Fibroblast of lung (primary cell): Measurements from ENCODE around the gene RAB40AL. TPM values are rescaled to one million over a fixed set of nuclear protein-coding genes. Genes with fewer than 3 reads are reported as not detected.

ENCODE experiments used
- DNase-seq, 2 donors: peaks; one replicate each; pipeline versions ENCODE4 v3.0.0 to v3.0.0-alpha.2; 2010; ENCODE audit warnings: low read depth in 2 of 2
- H2AFZ ChIP-seq: 2 replicates; pipeline ENCODE4 v1.5.1; 2012; ENCODE audit warnings: low read length, control low read depth, inconsistent platforms
- H3K27ac ChIP-seq: 2 replicates; pipeline ENCODE4 v1.5.1; 2011; ENCODE audit warnings: low read length, control low read depth; ENCODE audit not compliant: insufficient read depth
- H3K27me3 ChIP-seq: 2 replicates; pipeline ENCODE4 v1.5.1; 2011; ENCODE audit warnings: mild to moderate bottlenecking, low read length; ENCODE audit not compliant: control insufficient read depth, insufficient read depth
- H3K36me3 ChIP-seq: 2 replicates; pipeline ENCODE4 v1.5.1; 2011; ENCODE audit warnings: low read length; ENCODE audit not compliant: control insufficient read depth, insufficient read depth
- H3K4me1 ChIP-seq: 2 replicates; pipeline ENCODE4 v1.5.1; 2011; ENCODE audit warnings: low read length; ENCODE audit not compliant: control insufficient read depth, insufficient read depth; ENCODE audit errors: extremely low read depth
- H3K4me2 ChIP-seq: 2 replicates; pipeline ENCODE4 v1.5.1; 2011; ENCODE audit warnings: low read length, control low read depth; ENCODE audit not compliant: insufficient read depth; ENCODE audit errors: extremely low read depth
- H3K4me3 ChIP-seq, 4 experiments: fragments of 200-600 bp in 1 of 4; sonication (generic) in 1 of 4; replicated peaks in 1 of 4; 2 replicates each; pipeline ENCODE4 v1.5.1; 2011 to 2016; ENCODE audit warnings: low read length in 4 of 4, low read depth in 3 of 4, mild to moderate bottlenecking in 3 of 4, control low read depth in 2 of 4, inconsistent platforms in 1 of 4, mixed read lengths in 1 of 4; ENCODE audit not compliant: insufficient read depth in 1 of 4; ENCODE audit errors: control extremely low read depth in 1 of 4
- H3K79me2 ChIP-seq: 2 replicates; pipeline ENCODE4 v1.5.1; 2012; ENCODE audit warnings: mild to moderate bottlenecking, low read length, inconsistent platforms; ENCODE audit not compliant: control insufficient read depth, insufficient read depth
- H3K9ac ChIP-seq: 2 replicates; pipeline ENCODE4 v1.5.1; 2011; ENCODE audit warnings: mild to moderate bottlenecking, low read length, control low read depth; ENCODE audit not compliant: insufficient read depth
- H3K9me3 ChIP-seq: 2 replicates; pipeline ENCODE4 v1.5.1; 2012; ENCODE audit warnings: low read depth, low read length; ENCODE audit not compliant: control insufficient read depth, insufficient read depth
- H4K20me1 ChIP-seq: 2 replicates; pipeline ENCODE4 v1.5.1; 2011; ENCODE audit warnings: low read length; ENCODE audit not compliant: control insufficient read depth, insufficient read depth; ENCODE audit errors: extremely low read depth
- CTCF ChIP-seq, 2 donors: IDR thresholded peaks in 1 of 2; conservative IDR thresholded peaks in 1 of 2; 1 replicate in 1 of 2; 2 replicates in 1 of 2; pipeline ENCODE4 v1.5.1; 2011 to 2012; ENCODE audit warnings: low read length in 2 of 2, control low read depth in 1 of 2, inconsistent platforms in 1 of 2, low read depth in 1 of 2, mild to moderate bottlenecking in 1 of 2
- EZH2 ChIP-seq: IDR thresholded peaks from 2 replicates; pipeline ENCODE4 v1.5.1; 2012; ENCODE audit warnings: low read length, control low read depth, mild to moderate bottlenecking; ENCODE audit errors: missing control alignments
- polyA plus RNA-seq, 2 donors: library from polyadenylated mRNA; depleted of rRNA in 1 of 2; stranded (reverse) in 1 of 2; unstranded in 1 of 2; fragments of >200 nt; gene quantifications; 2 replicates each; pipeline ENCODE4 v1.2.1, GENCODE V29; 2011 to 2012; ENCODE audit warnings: missing spikeins in 1 of 2
- total RNA-seq: library from RNA; depleted of rRNA; stranded (reverse); fragments of >200 nt; gene quantifications from 2 replicates; pipeline ENCODE4 v1.2.1, GENCODE V29; 2014

Gene RAB40AL
- total and polyA plus RNA-seq, 2 donors (not counting 1 experiment from before 2014, with no cell fraction given), result 0.12 to 0.33 TPM

- no peak overlapping the region for H3K9ac ChIP-seq
- no peak overlapping the region for H2AFZ ChIP-seq
- H3K27ac ChIP-seq, result no peak overlapping the region
- H3K27me3 ChIP-seq, result no peaks in the 10 kb centered on the region
- no peaks in the 10 kb centered on the region for H4K20me1 ChIP-seq
- H3K4me1 ChIP-seq, result no peaks in the 10 kb centered on the region
- DNase-seq, result peak; percentile 66 to 68
- H3K4me3 ChIP-seq, result no peak overlapping the region
- H3K4me2 ChIP-seq, result no peak overlapping the region
- H3K36me3 ChIP-seq, result no peaks in the 10 kb centered on the region
- no peaks in the 10 kb centered on the region for H3K9me3 ChIP-seq
- H3K79me2 ChIP-seq, result no peaks in the 10 kb centered on the region
- TF ChIP-seq EZH2 (no peak), CTCF (conservative IDR thresholded peaks at IDR 0.05 in 1 of 2, IDR thresholded peaks at IDR 0.05 in 1 of 2; ENCODE audit: low read depth in 1 of 2, low read length in 2 of 2) (peak; percentile 50 to 71)
Measured at GRCh38 chrX:102899940-102900916, 36.8 kb upstream of the RAB40AL start.

DNA sequence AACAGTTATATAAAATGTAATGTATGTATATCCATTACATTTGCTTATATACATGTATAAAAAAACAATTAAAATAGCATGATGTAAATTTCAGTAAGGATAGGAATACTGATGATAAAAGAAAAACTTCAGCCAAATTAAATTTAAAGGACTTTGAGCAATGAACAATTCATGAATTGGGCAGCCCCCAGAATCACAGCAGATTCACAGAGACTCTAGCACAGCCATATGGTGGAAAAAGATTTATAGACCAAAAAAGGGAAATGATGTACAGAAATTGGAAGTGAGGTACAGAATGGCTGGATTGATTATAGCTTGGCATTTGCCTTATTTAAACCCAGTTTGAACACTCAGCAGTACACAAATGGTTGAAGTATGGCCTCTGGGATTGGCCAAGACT is 34.7 kb upstream of the RAB40AL start:
- Histone ChIP-seq H3K4me3 (no peak overlapping the region), H3K4me1 (no peaks in the 10 kb centered on the region), H3K9ac (no peak overlapping the region), H4K20me1 (no peaks in the 10 kb centered on the region), H3K79me2 (no peaks in the 10 kb centered on the region), H3K9me3 (no peaks in the 10 kb centered on the region), H3K36me3 (no peaks in the 10 kb centered on the region), H2AFZ (no peak overlapping the region), H3K4me2 (no peak overlapping the region), H3K27ac (no peak overlapping the region), H3K27me3 (no peaks in the 10 kb centered on the region)
- DNase-seq, result no peak
- TF ChIP-seq EZH2 (no peak), CTCF (conservative IDR thresholded peaks at IDR 0.05 in 1 of 2, IDR thresholded peaks at IDR 0.05 in 1 of 2; ENCODE audit: low read depth in 1 of 2, low read length in 2 of 2) (no peak)

DNA sequence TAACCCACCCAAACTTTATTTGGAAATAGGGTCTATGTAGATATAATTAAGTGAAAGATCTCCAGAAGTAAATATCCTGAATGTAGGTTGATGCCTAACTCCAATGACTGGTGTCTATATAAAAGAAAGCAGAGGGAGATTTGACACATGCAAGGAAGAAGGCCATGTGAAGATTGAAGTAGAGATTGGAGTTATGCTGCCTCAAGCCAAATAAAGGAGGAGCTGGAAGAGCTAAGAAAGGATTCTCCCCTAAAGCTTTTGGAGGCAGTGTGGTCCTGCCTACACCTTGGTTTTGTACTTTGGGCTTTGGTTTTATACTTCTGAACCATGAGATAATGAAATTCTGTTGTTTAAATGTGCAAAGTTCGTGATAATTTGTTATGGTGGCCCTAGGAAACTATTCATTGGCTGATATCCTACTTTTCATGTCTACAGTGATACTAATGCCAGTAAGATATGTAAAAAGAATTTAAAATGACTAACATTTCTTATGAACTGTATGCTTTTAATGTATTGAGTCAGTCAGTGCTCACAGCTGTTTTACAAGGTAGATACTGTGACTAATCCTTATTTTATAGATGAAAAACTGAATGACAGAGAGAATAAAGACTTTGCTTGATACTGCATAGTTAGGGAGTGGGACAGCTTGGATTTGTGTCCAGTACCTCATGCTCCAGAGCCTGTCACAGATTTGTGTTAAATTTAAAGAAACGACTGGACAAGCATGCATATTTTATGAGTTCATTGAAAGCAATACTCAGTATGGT is 5.9 kb upstream of the RAB40AL start:
- Histone ChIP-seq H3K4me3 (no peak overlapping the region), H3K27me3 (no peaks in the 10 kb centered on the region), H3K4me2 (no peak overlapping the region), H3K36me3 (no peaks in the 10 kb centered on the region), H3K79me2 (no peaks in the 10 kb centered on the region), H3K4me1 (no peaks in the 10 kb centered on the region), H3K27ac (no peak overlapping the region), H3K9ac (no peak overlapping the region), H4K20me1 (no peaks in the 10 kb centered on the region), H2AFZ (no peak overlapping the region), H3K9me3 (no peaks in the 10 kb centered on the region)
- TF ChIP-seq CTCF (conservative IDR thresholded peaks at IDR 0.05 in 1 of 2, IDR thresholded peaks at IDR 0.05 in 1 of 2; ENCODE audit: low read depth in 1 of 2, low read length in 2 of 2), result no peak
- no peak for TF ChIP-seq EZH2
- peak in 1 of 2 donors; percentile 1 for DNase-seq
